ENCODE data around the gene TMEM208. TPM values are rescaled to one million over a fixed set of nuclear protein-coding genes. Genes with fewer than 3 reads are reported as not detected.

Gene TMEM208
- total and polyA plus RNA-seq, 2 of the 8 experiments (the other 6 are each of a cell fraction or from before 2014, with no cell fraction given): 37.7 to 100.0 TPM

DNA sequence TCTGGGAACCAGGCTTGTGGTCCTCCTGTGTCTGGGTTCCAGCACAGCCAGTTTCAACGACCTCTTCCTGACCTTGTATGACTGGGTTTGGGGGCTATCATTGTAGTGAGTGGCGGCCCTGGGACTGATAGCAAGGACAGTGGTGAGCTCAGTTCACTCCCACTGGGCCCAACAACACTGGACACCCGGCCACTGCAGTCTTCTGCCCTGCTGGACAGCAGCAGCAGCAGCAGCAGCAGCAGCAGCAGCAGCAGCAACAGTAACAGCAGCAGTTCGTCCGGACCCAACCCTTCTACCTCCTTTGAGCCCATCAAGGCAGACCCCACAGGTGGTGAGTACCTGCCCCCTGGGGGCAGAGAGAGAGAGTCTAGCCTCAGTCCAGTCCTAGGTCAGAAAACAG is 31.3 kb upstream of the TMEM208 start (continued):
- TF ChIP-seq FOSL1 (IDR thresholded peaks at IDR 0.05; ENCODE audit: insufficient read depth, low read depth, low read length) (no peak), CHD1 (IDR thresholded peaks at IDR 0.05; ENCODE audit: low read depth, low read length) (no peak), SIN3A (conservative IDR thresholded peaks at IDR 0.05 in 1 of 2, IDR thresholded peaks at IDR 0.05 in 1 of 2; ENCODE audit: low read depth in 1 of 2, low read length in 2 of 2) (no peak), SP1 (IDR thresholded peaks at IDR 0.05; ENCODE audit: low read depth, low read length) (no peak)
